ENCODE results near the gene UBE2E2.

UBE2E2 gene

DNA sequence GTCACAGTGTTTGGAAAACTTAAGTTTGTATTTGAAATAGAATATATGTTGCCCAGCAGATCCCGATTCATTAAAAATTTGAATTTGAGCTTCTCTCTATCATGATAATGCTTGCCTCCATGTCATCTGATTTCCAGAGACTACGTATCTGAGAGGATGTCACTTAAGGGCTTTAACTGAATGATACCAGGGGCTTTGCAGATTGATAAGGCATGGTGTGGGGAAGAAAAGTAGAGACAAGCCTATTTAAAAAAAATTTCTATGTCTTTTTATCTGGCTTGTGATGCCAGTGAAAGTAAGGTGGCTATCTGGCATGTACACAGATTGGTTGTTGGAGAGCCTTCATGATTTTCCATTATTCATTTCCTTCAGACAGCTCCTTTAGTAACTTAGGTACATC is 72.7 kb downstream of the UBE2E2 start:
- H3K4me3 ChIP-seq (replicated peaks; ENCODE audit: low read depth, low read length): no peak overlapping the region
- TF ChIP-seq, protein P1, sequence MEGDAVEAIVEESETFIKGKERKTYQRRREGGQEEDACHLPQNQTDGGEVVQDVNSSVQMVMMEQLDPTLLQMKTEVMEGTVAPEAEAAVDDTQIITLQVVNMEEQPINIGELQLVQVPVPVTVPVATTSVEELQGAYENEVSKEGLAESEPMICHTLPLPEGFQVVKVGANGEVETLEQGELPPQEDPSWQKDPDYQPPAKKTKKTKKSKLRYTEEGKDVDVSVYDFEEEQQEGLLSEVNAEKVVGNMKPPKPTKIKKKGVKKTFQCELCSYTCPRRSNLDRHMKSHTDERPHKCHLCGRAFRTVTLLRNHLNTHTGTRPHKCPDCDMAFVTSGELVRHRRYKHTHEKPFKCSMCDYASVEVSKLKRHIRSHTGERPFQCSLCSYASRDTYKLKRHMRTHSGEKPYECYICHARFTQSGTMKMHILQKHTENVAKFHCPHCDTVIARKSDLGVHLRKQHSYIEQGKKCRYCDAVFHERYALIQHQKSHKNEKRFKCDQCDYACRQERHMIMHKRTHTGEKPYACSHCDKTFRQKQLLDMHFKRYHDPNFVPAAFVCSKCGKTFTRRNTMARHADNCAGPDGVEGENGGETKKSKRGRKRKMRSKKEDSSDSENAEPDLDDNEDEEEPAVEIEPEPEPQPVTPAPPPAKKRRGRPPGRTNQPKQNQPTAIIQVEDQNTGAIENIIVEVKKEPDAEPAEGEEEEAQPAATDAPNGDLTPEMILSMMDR (IDR thresholded peaks at IDR 0.05; ENCODE audit: low read depth, low read length, missing control alignments): no peak
- no peak for DNase-seq (ENCODE audit: extremely low read depth, low read depth)

DNA sequence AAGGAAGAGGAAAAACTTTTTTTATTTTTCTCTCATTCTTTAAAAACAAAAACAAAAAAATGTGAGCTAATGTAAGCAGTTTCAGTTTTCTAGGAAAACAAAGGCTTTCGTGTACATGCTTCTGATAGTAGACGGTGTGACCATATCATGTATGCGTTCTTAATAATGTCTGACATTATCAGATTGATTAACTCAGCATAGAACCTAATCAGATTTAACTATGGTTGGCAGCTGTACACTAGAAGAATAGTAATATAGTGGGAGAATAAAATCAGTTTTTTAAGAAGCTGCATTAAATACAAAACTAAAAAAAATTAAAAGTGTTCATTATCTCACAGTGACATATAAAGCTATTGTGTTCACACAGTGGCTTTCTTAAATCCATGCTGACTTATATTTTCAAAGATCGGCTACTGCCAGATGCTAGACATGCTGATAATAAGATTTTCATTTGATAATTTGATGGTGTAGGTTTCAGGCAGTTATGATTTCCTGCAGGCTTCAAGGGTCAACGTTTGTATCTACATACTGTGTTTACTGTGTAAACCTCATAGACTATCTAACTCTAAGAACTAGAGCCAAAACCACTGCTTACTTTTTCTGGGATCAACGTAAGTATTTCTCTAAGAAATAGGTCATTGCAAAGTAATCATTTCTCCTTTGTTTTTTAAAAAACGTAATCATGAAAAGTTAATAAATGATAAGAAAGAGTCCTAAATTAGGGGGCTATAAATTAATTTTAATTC is 74.0 kb downstream of the UBE2E2 start:
- no peak overlapping the region for H3K4me3 ChIP-seq (replicated peaks; ENCODE audit: low read depth, low read length)
- TF ChIP-seq, protein P1 (IDR thresholded peaks at IDR 0.05; ENCODE audit: low read depth, low read length, missing control alignments): no peak
- no peak for DNase-seq (ENCODE audit: extremely low read depth, low read depth)

- no peak overlapping the region for H3K4me3 ChIP-seq (replicated peaks; ENCODE audit: low read depth, low read length)
- no peak for DNase-seq (ENCODE audit: extremely low read depth, low read depth)
- TF ChIP-seq, protein P1 (IDR thresholded peaks at IDR 0.05; ENCODE audit: low read depth, low read length, missing control alignments): no peak
These were observed 74.6 kb downstream of the UBE2E2 start for GRCh38 chr3:23277688-23278087.

DNA sequence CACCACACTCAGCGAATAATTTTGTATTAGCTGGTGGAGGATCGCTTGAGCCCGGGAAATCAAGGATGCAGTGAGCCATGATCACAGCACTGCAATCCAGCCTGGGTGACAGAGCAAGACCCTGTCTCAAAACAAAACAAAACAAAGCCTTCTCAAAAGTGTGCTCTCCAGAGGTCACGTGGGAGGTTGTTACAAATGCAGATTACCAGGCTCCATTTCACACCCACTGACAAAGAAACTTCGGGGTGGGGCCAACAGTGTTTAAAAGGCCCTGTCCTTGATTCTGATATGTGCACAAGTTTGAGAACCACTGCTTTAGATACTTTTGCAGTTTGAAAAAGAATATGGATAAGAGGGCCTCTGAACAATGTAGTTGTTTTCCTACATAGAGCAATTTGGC is 80.5 kb downstream of the UBE2E2 start:
- H3K4me3 ChIP-seq (replicated peaks; ENCODE audit: low read depth, low read length): no peak overlapping the region
- TF ChIP-seq, protein P1 (IDR thresholded peaks at IDR 0.05; ENCODE audit: low read depth, low read length, missing control alignments): no peak
- no peak for DNase-seq (ENCODE audit: extremely low read depth, low read depth)

- TF ChIP-seq, protein P1 (IDR thresholded peaks at IDR 0.05; ENCODE audit: low read depth, low read length, missing control alignments): no peak
- DNase-seq (ENCODE audit: extremely low read depth, low read depth): no peak
- no peak overlapping the region for H3K4me3 ChIP-seq (replicated peaks; ENCODE audit: low read depth, low read length)
These were observed 85.2 kb downstream of the UBE2E2 start for GRCh38 chr3:23288286-23288685.

DNA sequence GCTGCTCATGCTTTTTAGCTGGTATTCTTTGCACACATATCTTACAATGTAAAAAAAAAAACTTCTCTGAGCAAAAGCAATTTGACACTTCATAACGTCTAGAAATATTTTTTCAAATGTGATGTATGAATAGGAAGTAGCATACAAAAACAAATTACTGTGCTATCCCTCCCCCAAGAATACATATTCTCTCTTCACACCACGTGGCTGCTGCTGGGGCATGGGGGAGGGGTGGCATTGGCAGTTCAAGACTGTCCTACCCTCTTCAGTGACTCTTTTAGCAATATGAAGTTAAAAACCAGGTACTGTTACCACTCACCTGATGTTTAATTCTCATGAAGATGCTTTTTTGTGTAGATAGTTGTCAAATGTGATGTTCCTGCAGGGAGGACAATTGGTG is 85.6 kb downstream of the UBE2E2 start:
- TF ChIP-seq, protein P1 (IDR thresholded peaks at IDR 0.05; ENCODE audit: low read depth, low read length, missing control alignments): no peak
- no peak for DNase-seq (ENCODE audit: extremely low read depth, low read depth)
- H3K4me3 ChIP-seq (replicated peaks; ENCODE audit: low read depth, low read length): no peak overlapping the region

GRCh38 chr3:23292432-23292831 is 89.3 kb downstream of the UBE2E2 start:
- H3K4me3 ChIP-seq (replicated peaks; ENCODE audit: low read depth, low read length): no peak overlapping the region
- TF ChIP-seq, protein P1 (IDR thresholded peaks at IDR 0.05; ENCODE audit: low read depth, low read length, missing control alignments): no peak
- DNase-seq (ENCODE audit: extremely low read depth, low read depth): no peak

All from HFF-Myc (cell line).